OCI-LY1 (cell line): ENCODE results near the gene KCNE2.

Source experiments
- H2AFZ ChIP-seq: fragments of 200-600 bp; sonication (generic), shearing (Covaris generic); 2 replicates; pipeline ENCODE4 v1.6.0; 2014; ENCODE audit warnings: antibody characterized with exemption, mild to moderate bottlenecking, low read length
- H3F3A ChIP-seq: fragments of 200-600 bp; sonication (generic), shearing (Covaris generic); 2 replicates; pipeline ENCODE4 v1.6.0; 2014; ENCODE audit warnings: mild to moderate bottlenecking, antibody characterized with exemption, low read length, moderate library complexity; ENCODE audit not compliant: insufficient read depth
- H3K27ac ChIP-seq: fragments of 200-600 bp; sonication (generic); 2 replicates; pipeline ENCODE4 v1.5.1; 2014; ENCODE audit warnings: low read length, mixed run types, mild to moderate bottlenecking, low read depth; ENCODE audit not compliant: poor library complexity, severe bottlenecking
- H3K27me3 ChIP-seq: fragments of 200-600 bp; sonication (generic); 2 replicates; pipeline ENCODE4 v1.6.0; 2014; ENCODE audit warnings: antibody characterized with exemption, mild to moderate bottlenecking, low read length, moderate library complexity; ENCODE audit not compliant: insufficient read depth
- H3K36me3 ChIP-seq: fragments of 200-600 bp; sonication (generic); 2 replicates; pipeline ENCODE4 v1.6.1; 2014; ENCODE audit warnings: mild to moderate bottlenecking, antibody characterized with exemption, low read length, moderate library complexity, mixed read lengths; ENCODE audit not compliant: insufficient read depth
- H3K4me1 ChIP-seq: fragments of 200-600 bp; sonication (generic); 2 replicates; pipeline ENCODE4 v1.5.1; 2014; ENCODE audit warnings: mild to moderate bottlenecking, low read length, moderate library complexity; ENCODE audit not compliant: insufficient read depth, severe bottlenecking
- H3K4me2 ChIP-seq: fragments of 200-600 bp; sonication (generic), shearing (Covaris generic); 2 replicates; pipeline ENCODE4 v1.6.1; 2014; ENCODE audit warnings: low read length
- H3K4me3 ChIP-seq: fragments of 200-600 bp; sonication (generic); 2 replicates; pipeline ENCODE4 v1.5.1; 2014; ENCODE audit warnings: low read length, low read depth, mild to moderate bottlenecking, mixed read lengths; ENCODE audit not compliant: poor library complexity, severe bottlenecking
- H3K79me2 ChIP-seq: fragments of 200-600 bp; shearing (Covaris generic); 2 replicates; pipeline ENCODE4 v1.6.1; 2016; ENCODE audit warnings: mixed run types, low read length, mixed read lengths; ENCODE audit not compliant: insufficient read depth
- H3K9ac ChIP-seq: fragments of 200-600 bp; sonication (generic), shearing (Covaris generic); 2 replicates; pipeline ENCODE4 v1.6.1; 2014; ENCODE audit warnings: mild to moderate bottlenecking, low read length, mixed read lengths
- H3K9me2 ChIP-seq: fragments of 200-600 bp; sonication (generic), shearing (Covaris generic); 2 replicates; pipeline ENCODE4 v1.6.1; 2014; ENCODE audit warnings: low read depth, mild to moderate bottlenecking, low read length, mixed read lengths
- H3K9me3 ChIP-seq: fragments of 200-600 bp; shearing (Covaris generic); 2 replicates; pipeline ENCODE4 v1.6.1; 2014; ENCODE audit warnings: low read length, mixed read lengths
- H4K20me1 ChIP-seq: fragments of 200-600 bp; sonication (generic), shearing (Covaris generic); 2 replicates; pipeline ENCODE4 v1.6.0; 2016; ENCODE audit warnings: mild to moderate bottlenecking, low read length; ENCODE audit not compliant: insufficient read depth
- EZH2 ChIP-seq: fragments of 200-600 bp; sonication (generic), shearing (Covaris generic); IDR thresholded peaks from 2 replicates; pipeline ENCODE4 v1.8.0; 2017; ENCODE audit warnings: borderline replicate concordance, mixed run types, mild to moderate bottlenecking, antibody characterized with exemption, low read length, moderate library complexity, mixed read lengths
- TF ChIP-seq, protein P1 (sequence below): fragments of 200-600 bp; sonication (generic), shearing (Covaris generic); IDR thresholded peaks from 2 replicates; pipeline ENCODE4 v1.5.1; 2017; ENCODE audit warnings: mild to moderate bottlenecking, antibody characterized with exemption, low read length, moderate library complexity, mixed read lengths

Gene KCNE2, protein sequence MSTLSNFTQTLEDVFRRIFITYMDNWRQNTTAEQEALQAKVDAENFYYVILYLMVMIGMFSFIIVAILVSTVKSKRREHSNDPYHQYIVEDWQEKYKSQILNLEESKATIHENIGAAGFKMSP

DNA sequence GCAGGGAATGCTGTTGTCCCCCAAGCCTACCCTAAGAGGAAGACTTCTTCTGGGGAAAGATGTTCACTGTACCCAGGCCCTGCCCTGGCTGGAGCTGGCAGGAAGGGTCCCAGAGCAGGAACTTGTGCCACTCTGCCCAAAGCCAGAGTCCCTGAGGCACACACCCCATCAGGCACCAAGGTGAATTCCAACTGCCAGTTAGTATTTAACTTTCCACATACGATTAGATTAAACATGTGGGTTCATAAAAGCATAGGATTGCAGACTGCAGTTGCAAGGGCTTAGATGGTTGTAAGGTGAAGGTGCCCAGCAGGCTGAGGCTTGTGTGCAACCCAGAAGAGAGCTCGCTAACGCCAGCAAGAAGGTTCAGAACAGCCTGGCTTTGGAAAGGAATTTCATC is at the start of gene KCNE2:
Gene KCNE2 (plus strand): TSS at position 274 of the 400 bp plus-strand sequence. CDS start 6,473 bp downstream, outside the sequence.
- Histone ChIP-seq H3K9ac (no peak within 1 kb of the TSS), H3K36me3 (no peaks in the 10 kb centered on the region; the same call in 1 of the 2 replicates), H3K4me2 (no peak within 1 kb of the TSS), H3F3A (no peaks in the 10 kb centered on the region), H3K9me3 (no peaks in the 10 kb centered on the region), H3K27me3 (peaks cover under 1% of the 10 kb centered on the region; the same call in 1 of the 2 replicates), H3K79me2 (no peaks in the 10 kb centered on the region), H3K9me2 (no peaks in the 10 kb centered on the region), H2AFZ (no peak within 1 kb of the TSS), H3K4me3 (no peak within 1 kb of the TSS), H4K20me1 (no peaks in the 10 kb centered on the region), H3K27ac (no peak within 1 kb of the TSS), H3K4me1 (peaks cover 14% of the 10 kb centered on the region)
- no peak for TF ChIP-seq EZH2
- TF ChIP-seq, protein P1, sequence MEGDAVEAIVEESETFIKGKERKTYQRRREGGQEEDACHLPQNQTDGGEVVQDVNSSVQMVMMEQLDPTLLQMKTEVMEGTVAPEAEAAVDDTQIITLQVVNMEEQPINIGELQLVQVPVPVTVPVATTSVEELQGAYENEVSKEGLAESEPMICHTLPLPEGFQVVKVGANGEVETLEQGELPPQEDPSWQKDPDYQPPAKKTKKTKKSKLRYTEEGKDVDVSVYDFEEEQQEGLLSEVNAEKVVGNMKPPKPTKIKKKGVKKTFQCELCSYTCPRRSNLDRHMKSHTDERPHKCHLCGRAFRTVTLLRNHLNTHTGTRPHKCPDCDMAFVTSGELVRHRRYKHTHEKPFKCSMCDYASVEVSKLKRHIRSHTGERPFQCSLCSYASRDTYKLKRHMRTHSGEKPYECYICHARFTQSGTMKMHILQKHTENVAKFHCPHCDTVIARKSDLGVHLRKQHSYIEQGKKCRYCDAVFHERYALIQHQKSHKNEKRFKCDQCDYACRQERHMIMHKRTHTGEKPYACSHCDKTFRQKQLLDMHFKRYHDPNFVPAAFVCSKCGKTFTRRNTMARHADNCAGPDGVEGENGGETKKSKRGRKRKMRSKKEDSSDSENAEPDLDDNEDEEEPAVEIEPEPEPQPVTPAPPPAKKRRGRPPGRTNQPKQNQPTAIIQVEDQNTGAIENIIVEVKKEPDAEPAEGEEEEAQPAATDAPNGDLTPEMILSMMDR = no peak

DNA sequence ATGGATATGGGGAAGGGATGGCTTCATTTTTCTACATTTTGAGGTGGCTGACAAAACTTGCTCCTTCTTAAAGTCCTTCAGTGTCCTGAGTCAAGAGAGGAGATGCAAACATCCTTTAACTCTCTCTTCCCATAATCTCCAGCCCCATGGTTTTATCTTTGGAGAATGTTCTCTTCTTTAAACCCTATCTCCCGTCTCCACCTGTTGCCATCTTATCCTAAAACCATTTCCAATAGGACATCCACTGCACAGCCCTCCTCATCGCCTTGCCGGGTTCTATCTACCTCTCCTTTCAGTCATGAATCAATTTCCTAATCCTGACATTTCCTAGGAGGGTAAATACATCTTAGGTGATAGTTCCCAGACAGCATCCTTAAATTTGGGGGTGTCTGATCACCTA is 44.2 kb upstream of the KCNE2 start:
- Histone ChIP-seq H3K9me3 (no peaks in the 10 kb centered on the region), H3K27me3 (peaks cover under 1% of the 10 kb centered on the region; the same call in 1 of the 2 replicates), H3K36me3 (no peaks in the 10 kb centered on the region), H3K9ac (no peak overlapping the region), H4K20me1 (no peaks in the 10 kb centered on the region), H2AFZ (no peak overlapping the region), H3K27ac (no peak overlapping the region), H3K9me2 (no peaks in the 10 kb centered on the region), H3K4me2 (no peak overlapping the region), H3K4me3 (no peak overlapping the region), H3K4me1 (no peaks in the 10 kb centered on the region), H3K79me2 (no peaks in the 10 kb centered on the region), H3F3A (no peaks in the 10 kb centered on the region)
- no peak for TF ChIP-seq EZH2
- TF ChIP-seq, protein P1 = no peak

DNA sequence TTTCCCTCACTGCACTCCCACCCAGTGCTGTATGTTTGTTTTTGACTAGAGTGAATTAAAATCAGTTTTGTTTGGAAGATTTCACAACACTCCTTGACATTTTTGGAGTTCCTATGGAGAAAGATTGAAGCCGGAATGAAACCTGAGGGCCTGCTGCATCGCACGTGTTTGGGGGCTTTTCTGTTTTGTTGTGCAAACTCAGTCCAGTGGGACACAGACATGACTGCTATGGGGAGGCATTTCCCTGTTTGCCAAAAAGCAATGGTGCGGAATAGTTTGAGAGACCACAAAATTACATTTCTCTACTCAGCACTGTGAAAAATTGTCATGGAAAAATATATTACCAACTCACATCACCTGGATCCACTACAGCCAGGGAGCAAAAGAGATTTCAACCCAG is 43.8 kb upstream of the KCNE2 start:
- Histone ChIP-seq H3K4me1 (no peaks in the 10 kb centered on the region), H3K27me3 (no peaks in the 10 kb centered on the region; the same call in 1 of the 2 replicates), H3K36me3 (no peaks in the 10 kb centered on the region), H3K9ac (no peak overlapping the region), H3K4me2 (no peak overlapping the region), H3F3A (no peaks in the 10 kb centered on the region), H3K9me3 (no peaks in the 10 kb centered on the region), H2AFZ (no peak overlapping the region), H3K9me2 (no peaks in the 10 kb centered on the region), H3K79me2 (no peaks in the 10 kb centered on the region), H3K27ac (no peak overlapping the region), H4K20me1 (no peaks in the 10 kb centered on the region), H3K4me3 (no peak overlapping the region)
- TF ChIP-seq, protein P1 = no peak
- TF ChIP-seq EZH2 = no peak
